T-helper 9 cell (primary cell): ENCODE results near the gene ACOXL.

Experiments
- DNase-seq: peaks from one replicate; pipeline ENCODE4 v3.0.0-alpha.2; 2020

ACOXL gene

GRCh38 chr2:110979471-110980338, 247.3 kb downstream of the ACOXL start:
- DNase-seq = no peak

- no peak for DNase-seq
Observed at GRCh38 chr2:110980339-110981062, 248.1 kb downstream of the ACOXL start.

- DNase-seq = no peak
Observed at GRCh38 chr2:110983133-110983532, 250.8 kb downstream of the ACOXL start.

GRCh38 chr2:110984694-110985490, 252.5 kb downstream of the ACOXL start:
- DNase-seq = no peak

DNA sequence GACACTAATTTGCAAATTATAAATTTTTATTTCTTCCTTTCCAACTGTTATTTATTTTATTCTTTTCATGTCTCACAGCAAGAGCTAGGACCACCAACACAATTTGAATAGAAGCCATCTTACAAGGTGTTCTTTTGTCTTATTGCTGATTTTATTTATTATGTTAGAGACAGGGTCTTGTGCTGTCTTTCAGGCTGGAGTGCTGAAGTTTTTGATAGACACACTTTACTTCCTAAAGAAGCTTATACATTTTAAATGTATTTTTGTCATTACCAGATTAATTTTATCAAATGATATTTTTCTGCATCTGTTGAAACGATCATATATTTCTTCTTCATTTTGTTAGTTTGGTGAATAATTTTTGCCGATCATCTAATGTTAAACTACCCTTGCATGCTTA, 258.1 kb downstream of the ACOXL start:
- DNase-seq = no peak

- DNase-seq = no peak
Observed at GRCh38 chr2:110991911-110992310, 259.5 kb downstream of the ACOXL start.

GRCh38 chr2:110992886-110993285, 260.5 kb downstream of the ACOXL start:
- no peak for DNase-seq

DNA sequence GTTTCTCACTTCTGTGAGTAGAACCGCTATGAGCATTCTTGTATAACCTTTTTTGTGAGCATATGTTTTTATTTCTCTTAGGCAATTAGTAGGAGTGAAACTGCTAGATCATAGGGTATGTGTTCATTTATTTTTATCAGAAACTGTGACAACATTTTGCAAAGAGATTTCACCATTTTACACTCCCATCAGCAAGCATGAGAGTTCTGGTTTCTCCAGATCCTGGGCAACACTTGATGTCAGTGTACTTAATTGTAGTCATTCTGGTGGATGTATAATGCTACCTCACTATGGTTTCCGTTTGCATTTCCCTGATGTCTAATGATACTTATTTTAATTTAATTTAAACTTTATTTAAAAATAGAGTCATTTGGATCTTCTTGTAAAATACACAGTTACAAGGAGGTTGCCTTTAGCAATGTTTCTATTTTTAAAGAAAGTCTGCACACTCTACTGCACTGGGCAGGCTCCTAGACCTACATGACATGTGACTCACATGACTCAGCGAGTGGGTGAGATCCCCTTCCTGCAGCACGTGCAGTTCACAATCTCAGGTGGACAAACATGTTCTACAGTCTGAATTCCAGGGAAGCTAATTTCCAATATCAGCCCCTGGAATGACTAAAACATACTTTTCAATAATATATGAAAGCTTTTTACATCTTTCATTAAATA, 261.3 kb downstream of the ACOXL start:
- DNase-seq = no peak

- no peak for DNase-seq
Observed at GRCh38 chr2:110994250-110994961, 262.0 kb downstream of the ACOXL start.

- no peak for DNase-seq
Observed at GRCh38 chr2:110995911-110996310, 263.5 kb downstream of the ACOXL start.

- no peak for DNase-seq
Observed at GRCh38 chr2:110997331-110998045, 265.1 kb downstream of the ACOXL start.

DNA sequence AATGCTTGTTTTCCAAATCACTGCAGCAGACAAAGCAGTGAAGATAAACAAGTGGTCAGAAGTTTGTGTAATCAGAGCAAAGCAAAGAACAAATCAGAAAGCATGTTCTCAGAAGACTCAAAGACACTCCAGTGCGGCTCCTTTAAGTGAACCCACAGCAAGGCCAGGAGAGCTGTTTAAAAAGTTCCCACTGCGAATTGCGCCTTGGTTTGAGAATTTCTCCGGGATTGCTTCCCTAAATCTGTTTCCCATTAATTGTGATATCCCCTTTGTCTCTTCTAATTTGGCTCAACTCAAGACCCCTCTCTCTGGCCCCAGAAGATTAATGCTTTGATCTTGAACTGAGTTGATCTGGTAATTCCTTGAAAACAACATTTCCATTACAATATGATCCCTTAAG, 265.9 kb downstream of the ACOXL start:
- no peak for DNase-seq

- no peak for DNase-seq
Observed at GRCh38 chr2:110999626-111000025, 267.3 kb downstream of the ACOXL start.

DNA sequence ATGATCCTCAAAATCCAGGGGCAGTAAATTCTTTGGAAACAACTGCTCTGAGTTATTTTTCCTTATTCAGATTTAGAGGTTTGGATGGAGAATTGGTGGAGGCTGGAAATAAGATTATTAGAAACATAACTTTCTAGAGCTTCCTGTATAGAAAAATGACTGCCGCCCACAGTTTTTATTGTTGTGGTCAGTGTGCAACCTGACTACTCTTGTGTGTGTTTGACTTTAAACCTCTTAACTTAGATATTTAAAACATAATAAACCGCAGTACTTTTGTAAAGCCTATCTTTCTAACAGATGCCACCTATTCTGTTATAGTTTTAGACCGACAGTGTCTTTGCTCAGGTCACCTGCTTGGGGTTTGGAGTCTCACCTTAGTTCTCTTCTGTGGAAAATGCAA, 272.9 kb downstream of the ACOXL start:
- no peak for DNase-seq

- no peak for DNase-seq
Observed at GRCh38 chr2:111005821-111006220, 273.4 kb downstream of the ACOXL start.

GRCh38 chr2:111007757-111008688, 275.6 kb downstream of the ACOXL start:
- DNase-seq = no peak

GRCh38 chr2:111011218-111011617, 278.8 kb downstream of the ACOXL start:
- DNase-seq = no peak

DNA sequence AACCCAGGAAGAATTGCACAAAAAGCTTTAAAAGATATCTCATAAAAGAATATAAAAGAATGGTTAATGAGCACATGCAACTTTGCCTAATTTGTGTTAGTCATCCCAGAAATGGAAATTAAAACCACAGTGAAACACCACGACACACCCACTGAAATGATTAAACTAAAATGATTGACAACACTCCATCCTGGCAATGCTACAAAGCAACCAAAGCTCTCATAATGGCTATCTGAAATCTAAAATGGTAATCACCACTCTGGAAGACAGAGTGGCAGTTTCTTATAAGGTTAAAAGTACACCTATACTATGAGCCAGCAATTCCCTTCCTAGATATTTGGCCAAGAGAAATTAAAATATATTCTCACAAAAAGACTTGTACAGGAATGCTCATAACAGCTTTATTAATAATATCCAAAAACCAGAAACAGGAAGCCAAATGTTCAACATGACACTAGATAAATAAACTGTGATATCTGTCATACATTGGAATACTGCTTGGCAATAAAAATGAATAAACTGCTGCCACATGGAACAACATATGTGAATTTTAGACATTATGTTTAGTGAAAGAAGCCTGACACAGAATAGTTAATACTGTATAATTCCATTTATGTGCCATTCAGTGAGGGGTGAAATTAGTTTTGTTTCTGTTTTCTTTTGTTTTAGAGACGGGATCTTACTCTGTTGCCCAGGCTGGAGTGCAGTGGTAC, 283.1 kb downstream of the ACOXL start:
- no peak for DNase-seq

GRCh38 chr2:111017034-111017622, 284.8 kb downstream of the ACOXL start:
- DNase-seq = no peak
